Suprapubic skin (tissue), 3 donors: ENCODE results near the gene MC2R.

Source experiments
- POLR2A ChIP-seq, 2 donors: fragments of 450-650 bp; IDR thresholded peaks; one replicate each; pipeline ENCODE4 v1.6.1; 2017; ENCODE audit warnings: antibody characterized with exemption in 2 of 2, mild to moderate bottlenecking in 2 of 2, moderate library complexity in 2 of 2
- TF ChIP-seq, protein P1 (sequence below), 2 donors: fragments of 200-600 bp in 1 of 2; fragments of 450-650 bp in 1 of 2; sonication (generic) in 1 of 2; IDR thresholded peaks; one replicate each; pipeline ENCODE4 v1.5.1; 2016 to 2019; ENCODE audit warnings: antibody characterized with exemption in 2 of 2, mild to moderate bottlenecking in 1 of 2, moderate library complexity in 1 of 2

GRCh38 chr18:13872373-13872772 is 43.0 kb downstream of the MC2R start:
- TF ChIP-seq, protein P1, sequence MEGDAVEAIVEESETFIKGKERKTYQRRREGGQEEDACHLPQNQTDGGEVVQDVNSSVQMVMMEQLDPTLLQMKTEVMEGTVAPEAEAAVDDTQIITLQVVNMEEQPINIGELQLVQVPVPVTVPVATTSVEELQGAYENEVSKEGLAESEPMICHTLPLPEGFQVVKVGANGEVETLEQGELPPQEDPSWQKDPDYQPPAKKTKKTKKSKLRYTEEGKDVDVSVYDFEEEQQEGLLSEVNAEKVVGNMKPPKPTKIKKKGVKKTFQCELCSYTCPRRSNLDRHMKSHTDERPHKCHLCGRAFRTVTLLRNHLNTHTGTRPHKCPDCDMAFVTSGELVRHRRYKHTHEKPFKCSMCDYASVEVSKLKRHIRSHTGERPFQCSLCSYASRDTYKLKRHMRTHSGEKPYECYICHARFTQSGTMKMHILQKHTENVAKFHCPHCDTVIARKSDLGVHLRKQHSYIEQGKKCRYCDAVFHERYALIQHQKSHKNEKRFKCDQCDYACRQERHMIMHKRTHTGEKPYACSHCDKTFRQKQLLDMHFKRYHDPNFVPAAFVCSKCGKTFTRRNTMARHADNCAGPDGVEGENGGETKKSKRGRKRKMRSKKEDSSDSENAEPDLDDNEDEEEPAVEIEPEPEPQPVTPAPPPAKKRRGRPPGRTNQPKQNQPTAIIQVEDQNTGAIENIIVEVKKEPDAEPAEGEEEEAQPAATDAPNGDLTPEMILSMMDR (IDR thresholded peaks at IDR 0.05) = no peak
- TF ChIP-seq POLR2A (IDR thresholded peaks at IDR 0.05) = no peak
